Trophoblast cell (in vitro differentiated cells and primary cell): Measurements from ENCODE around the gene BLM.
A peak's percentile ranks its signal among the peaks of the same experiment; 100 is the strongest.
"Not testable (repeated sequence)": the region's sequence is repeated elsewhere in the genome, so short reads cannot be mapped to it uniquely, and the experiment has no call there.

Experiments used
- DNase-seq, 2 donors: peaks; one replicate each; pipeline ENCODE4 v3.0.0-alpha.2; 2016
- H2AFZ ChIP-seq: 2 replicates; pipeline ENCODE4 v1.6.1; 2013; ENCODE audit warnings: low read length, moderate library complexity, mild to moderate bottlenecking; ENCODE audit not compliant: insufficient read depth, poor library complexity
- H2AK5ac ChIP-seq: 2 replicates; pipeline ENCODE4 v1.6.1; 2013; ENCODE audit warnings: mild to moderate bottlenecking, low read length
- H2BK120ac ChIP-seq: 2 replicates; pipeline ENCODE4 v1.6.1; 2013; ENCODE audit warnings: low read length, mild to moderate bottlenecking, moderate library complexity; ENCODE audit not compliant: insufficient read depth, poor library complexity
- H2BK12ac ChIP-seq: 2 replicates; pipeline ENCODE4 v1.6.1; 2013; ENCODE audit warnings: mild to moderate bottlenecking, low read length, moderate library complexity
- H2BK5ac ChIP-seq: 2 replicates; pipeline ENCODE4 v1.6.1; 2013; ENCODE audit warnings: low read length, low read depth, moderate library complexity, mild to moderate bottlenecking; ENCODE audit not compliant: poor library complexity
- H3K14ac ChIP-seq: 2 replicates; pipeline ENCODE4 v1.6.1; 2013; ENCODE audit warnings: mild to moderate bottlenecking, low read length
- H3K18ac ChIP-seq: 2 replicates; pipeline ENCODE4 v1.6.1; 2013; ENCODE audit warnings: mild to moderate bottlenecking, low read length
- H3K23ac ChIP-seq: 2 replicates; pipeline ENCODE4 v1.6.1; 2013; ENCODE audit warnings: low read length
- H3K27ac ChIP-seq: 2 replicates; pipeline ENCODE4 v1.5.1; 2013; ENCODE audit warnings: low read depth, mild to moderate bottlenecking, inconsistent platforms, low read length, moderate library complexity
- H3K27me3 ChIP-seq: 2 replicates; pipeline ENCODE4 v1.6.1; 2013; ENCODE audit warnings: inconsistent platforms, mild to moderate bottlenecking, low read length, moderate library complexity; ENCODE audit not compliant: insufficient read depth
- H3K36me3 ChIP-seq, 2 experiments: 1 replicate in 1 of 2; 2 replicates in 1 of 2; pipeline ENCODE4 v1.6.1; 2013; ENCODE audit warnings: low read length in 2 of 2, mild to moderate bottlenecking in 2 of 2, moderate library complexity in 1 of 2; ENCODE audit not compliant: insufficient read depth in 2 of 2, control insufficient read depth in 1 of 2
- H3K4ac ChIP-seq: 2 replicates; pipeline ENCODE4 v1.6.1; 2013; ENCODE audit warnings: low read depth, mild to moderate bottlenecking, low read length, moderate library complexity
- H3K4me1 ChIP-seq, 2 experiments: 1 replicate in 1 of 2; 2 replicates in 1 of 2; pipeline ENCODE4 v1.6.1; 2013; ENCODE audit warnings: low read length in 2 of 2, mild to moderate bottlenecking in 2 of 2, moderate library complexity in 1 of 2; ENCODE audit not compliant: insufficient read depth in 2 of 2, control insufficient read depth in 1 of 2
- H3K4me2 ChIP-seq: 2 replicates; pipeline ENCODE4 v1.6.1; 2013; ENCODE audit warnings: inconsistent platforms, mild to moderate bottlenecking, low read length, moderate library complexity
- H3K4me3 ChIP-seq: 2 replicates; pipeline ENCODE4 v1.5.1; 2013; ENCODE audit warnings: mild to moderate bottlenecking, low read depth, low read length, inconsistent platforms
- H3K79me1 ChIP-seq: one replicate; pipeline ENCODE4 v1.6.1; 2013; ENCODE audit warnings: low read length
- H3K79me2 ChIP-seq: 2 replicates; pipeline ENCODE4 v1.6.1; 2013; ENCODE audit warnings: low read length, mild to moderate bottlenecking; ENCODE audit not compliant: control insufficient read depth, insufficient read depth, poor library complexity
- H3K9ac ChIP-seq: 2 replicates; pipeline ENCODE4 v1.6.1; 2013; ENCODE audit warnings: mild to moderate bottlenecking, low read length
- H3K9me3 ChIP-seq: 2 replicates; pipeline ENCODE4 v1.6.1; 2013; ENCODE audit warnings: low read depth, mild to moderate bottlenecking, control low read depth, inconsistent platforms, low read length; ENCODE audit not compliant: insufficient read depth
- H4K12ac ChIP-seq: 2 replicates; pipeline ENCODE4 v1.6.1; 2013; ENCODE audit warnings: low read depth, mild to moderate bottlenecking, low read length, moderate library complexity
- H4K8ac ChIP-seq: 2 replicates; pipeline ENCODE4 v1.6.1; 2013; ENCODE audit warnings: low read depth, mild to moderate bottlenecking, low read length, moderate library complexity
- H4K91ac ChIP-seq: one replicate; pipeline ENCODE4 v1.6.1; 2013; ENCODE audit warnings: low read depth, mild to moderate bottlenecking, low read length, moderate library complexity
- WGBS: extraction: QIAGEN DNeasy Blood & Tissue Kit; methylation state at CpG from one replicate; pipeline ENCODE4 v1.1.7; 2013; ENCODE audit warnings: missing lambda C conversion rate; ENCODE audit not compliant: insufficient read length, insufficient coverage; ENCODE audit errors: extremely low coverage; 5-methylcytosine and 5-hydroxymethylcytosine counted together

Gene BLM

GRCh38 chr15:90730290-90730689, 13.1 kb downstream of the BLM start:
- H2BK12ac ChIP-seq, result no peak overlapping the region
- no peak overlapping the region for H2AFZ ChIP-seq
- H3K27ac ChIP-seq, result no peak overlapping the region
- no peak overlapping the region for H2AK5ac ChIP-seq
- no peak overlapping the region for H3K14ac ChIP-seq
- H3K4me3 ChIP-seq, result no peak overlapping the region
- H2BK120ac ChIP-seq, result no peak overlapping the region
- DNase-seq, result no peak
- no peaks in the 10 kb centered on the region for H3K4me1 ChIP-seq
- H2BK5ac ChIP-seq, result no peak overlapping the region
- no peak overlapping the region for H4K8ac ChIP-seq
- no CpG with 5 or more reads among the region's 6 CpGs for WGBS
- H3K9ac ChIP-seq, result no peak overlapping the region
- no peaks in the 10 kb centered on the region for H3K79me1 ChIP-seq
- H3K18ac ChIP-seq, result no peak overlapping the region
- H3K23ac ChIP-seq, result no peak overlapping the region
- H3K27me3 ChIP-seq, result no peaks in the 10 kb centered on the region
- no peak overlapping the region for H3K4me2 ChIP-seq
- H3K36me3 ChIP-seq, result peaks cover 0 to 4% of the 10 kb centered on the region in 2 experiments
- H3K4ac ChIP-seq, result no peak overlapping the region
- no peaks in the 10 kb centered on the region for H3K79me2 ChIP-seq
- no peak overlapping the region for H4K91ac ChIP-seq
- H4K12ac ChIP-seq, result no peak overlapping the region
- H3K9me3 ChIP-seq, result no peaks in the 10 kb centered on the region

GRCh38 chr15:90735923-90736322, 18.8 kb downstream of the BLM start:
- H4K91ac ChIP-seq, result no peak overlapping the region
- H3K9ac ChIP-seq, result no peak overlapping the region
- H2AFZ ChIP-seq, result no peak overlapping the region
- no peak overlapping the region for H3K23ac ChIP-seq
- no peak overlapping the region for H2BK5ac ChIP-seq
- H3K79me1 ChIP-seq, result no peaks in the 10 kb centered on the region
- no peak overlapping the region for H2BK120ac ChIP-seq
- no peak overlapping the region for H3K4me2 ChIP-seq
- H3K27me3 ChIP-seq, result no peaks in the 10 kb centered on the region
- H3K27ac ChIP-seq, result no peak overlapping the region
- H3K36me3 ChIP-seq, result peaks cover 0 to 3% of the 10 kb centered on the region in 2 experiments
- H3K79me2 ChIP-seq, result no peaks in the 10 kb centered on the region
- H3K14ac ChIP-seq, result no peak overlapping the region
- H2BK12ac ChIP-seq, result no peak overlapping the region
- no peak overlapping the region for H3K4me3 ChIP-seq
- H3K18ac ChIP-seq, result no peak overlapping the region
- H4K8ac ChIP-seq, result no peak overlapping the region
- H3K4ac ChIP-seq, result no peak overlapping the region
- no CpG with 5 or more reads among the region's 1 CpG for WGBS
- H4K12ac ChIP-seq, result no peak overlapping the region
- H3K9me3 ChIP-seq, result no peaks in the 10 kb centered on the region
- DNase-seq, result peak; percentile 2 to 27
- H2AK5ac ChIP-seq, result no peak overlapping the region
- H3K4me1 ChIP-seq, result no peaks in the 10 kb centered on the region

GRCh38 chr15:90740545-90740944, 23.4 kb downstream of the BLM start:
- H3K4me2 ChIP-seq, DNase-seq, H3K4ac ChIP-seq, H3K36me3 ChIP-seq, H4K8ac ChIP-seq, H2BK120ac ChIP-seq, H3K9ac ChIP-seq, H4K12ac ChIP-seq, H3K27ac ChIP-seq, H2AFZ ChIP-seq, H3K18ac ChIP-seq, H2BK12ac ChIP-seq, H2BK5ac ChIP-seq, H3K23ac ChIP-seq, H3K4me3 ChIP-seq, H3K79me2 ChIP-seq, H4K91ac ChIP-seq, H3K14ac ChIP-seq, H3K79me1 ChIP-seq, H3K9me3 ChIP-seq, H3K27me3 ChIP-seq, H3K4me1 ChIP-seq, H2AK5ac ChIP-seq: not testable (repeated sequence)
- WGBS, result no CpG with 5 or more reads among the region's 3 CpGs

GRCh38 chr15:90742087-90742486, 24.9 kb downstream of the BLM start:
- H4K8ac ChIP-seq, result no peak overlapping the region
- H4K12ac ChIP-seq, result no peak overlapping the region
- no peak overlapping the region for H4K91ac ChIP-seq
- DNase-seq, result peak in 1 of 2 donors; percentile 13
- no peaks in the 10 kb centered on the region for H3K4me1 ChIP-seq
- H2AFZ ChIP-seq, result no peak overlapping the region
- H3K9ac ChIP-seq, result no peak overlapping the region
- H3K9me3 ChIP-seq, result no peaks in the 10 kb centered on the region
- no peak overlapping the region for H3K27ac ChIP-seq
- H3K4me3 ChIP-seq, result no peak overlapping the region
- H3K36me3 ChIP-seq, result no peaks in the 10 kb centered on the region
- no peaks in the 10 kb centered on the region for H3K79me1 ChIP-seq
- H2AK5ac ChIP-seq, result no peak overlapping the region
- no peak overlapping the region for H2BK5ac ChIP-seq
- no peak overlapping the region for H3K4me2 ChIP-seq
- no peak overlapping the region for H3K23ac ChIP-seq
- H3K14ac ChIP-seq, result no peak overlapping the region
- H3K79me2 ChIP-seq, result no peaks in the 10 kb centered on the region
- H2BK120ac ChIP-seq, result no peak overlapping the region
- H3K18ac ChIP-seq, result no peak overlapping the region
- no peak overlapping the region for H3K4ac ChIP-seq
- no CpG with 5 or more reads among the region's 3 CpGs for WGBS
- H2BK12ac ChIP-seq, result no peak overlapping the region
- no peaks in the 10 kb centered on the region for H3K27me3 ChIP-seq
